ENCODE data around the gene NDUFB6.
"Not testable (repeated sequence)": the region's sequence is repeated elsewhere in the genome, so short reads cannot be mapped to it uniquely, and the experiment has no call there.

Gene NDUFB6

GRCh38 chr9:32572900-32573523 is at the start of gene NDUFB6:
TSS of gene NDUFB6 (minus strand) at chr9:32573159. CDS start at chr9:32573060, 99 bp downstream.
- DNase-seq (ENCODE audit: low spot score) = peak; percentile 92

GRCh38 chr9:32618261-32618660 is 45.3 kb upstream of the NDUFB6 start:
- DNase-seq (ENCODE audit: low spot score) = no peak

GRCh38 chr9:32606811-32607210 is 33.9 kb upstream of the NDUFB6 start:
- DNase-seq (ENCODE audit: low spot score) = no peak

GRCh38 chr9:32603914-32604852 is 31.2 kb upstream of the NDUFB6 start:
- DNase-seq (ENCODE audit: low spot score) = no peak

- DNase-seq (ENCODE audit: low spot score) = not testable (repeated sequence)
Observed at GRCh38 chr9:32599021-32599420, 26.1 kb upstream of the NDUFB6 start.

- DNase-seq (ENCODE audit: low spot score) = no peak
Observed at GRCh38 chr9:32596936-32597335, 24.0 kb upstream of the NDUFB6 start.

GRCh38 chr9:32596096-32596865 is 23.3 kb upstream of the NDUFB6 start:
- DNase-seq (ENCODE audit: low spot score) = no peak

GRCh38 chr9:32590898-32591297 is 17.9 kb upstream of the NDUFB6 start:
- no peak for DNase-seq (ENCODE audit: low spot score)

GRCh38 chr9:32590476-32590875 is 17.5 kb upstream of the NDUFB6 start:
- no peak for DNase-seq (ENCODE audit: low spot score)

GRCh38 chr9:32589083-32589723 is 16.2 kb upstream of the NDUFB6 start:
- DNase-seq (ENCODE audit: low spot score) = peak; percentile 18

- no peak for DNase-seq (ENCODE audit: low spot score)
Observed at GRCh38 chr9:32587901-32588300, 14.9 kb upstream of the NDUFB6 start.

- DNase-seq (ENCODE audit: low spot score) = no peak
Observed at GRCh38 chr9:32584784-32585183, 11.8 kb upstream of the NDUFB6 start.

- DNase-seq (ENCODE audit: low spot score) = peak; percentile 61
Observed at GRCh38 chr9:32581512-32582143, 8.7 kb upstream of the NDUFB6 start.

- no peak for DNase-seq (ENCODE audit: low spot score)
Observed at GRCh38 chr9:32580631-32581300, 7.8 kb upstream of the NDUFB6 start.

GRCh38 chr9:32579706-32580331 is 6.9 kb upstream of the NDUFB6 start:
- DNase-seq (ENCODE audit: low spot score) = peak; percentile 81

- no peak for DNase-seq (ENCODE audit: low spot score)
Observed at GRCh38 chr9:32578976-32579375, 6.0 kb upstream of the NDUFB6 start.

- no peak for DNase-seq (ENCODE audit: low spot score)
Observed at GRCh38 chr9:32577316-32577715, 4.4 kb upstream of the NDUFB6 start.

GRCh38 chr9:32574858-32575257 is 1.9 kb upstream of the NDUFB6 start:
- DNase-seq (ENCODE audit: low spot score) = no peak

GRCh38 chr9:32573821-32574220 is 862 bp upstream of the NDUFB6 start:
- no peak for DNase-seq (ENCODE audit: low spot score)
